A673 (cell line): ENCODE measurements around the gene H1-8. TPM values are rescaled to one million over a fixed set of nuclear protein-coding genes. Genes with fewer than 3 reads are reported as not detected.

Source experiments
- BruUV-seq: library from RNA; stranded (reverse); fragments of 400-500 nt; replicated peaks from 2 replicates; lab custom pipeline; 2021; lab: Mats Ljungman, UMichigan
- CTCF ChIA-PET: fragments of 300-600 bp; sonication (Branson Sonifier 250); formaldehyde crosslinking; loops from one replicate; lab custom pipeline; 2022; ENCODE audit warnings: antibody characterized with exemption; lab: Charles Lee
- POLR2A ChIA-PET: fragments of 300-600 bp; sonication (Branson Sonifier 250); formaldehyde crosslinking; loops from one replicate; lab custom pipeline; 2022; ENCODE audit warnings: antibody characterized with exemption; ENCODE audit not compliant: low non-redundant PET; lab: Charles Lee
- DNase-seq: peaks from one replicate; pipeline ENCODE4 v3.0.0-alpha.2; 2015; ENCODE audit warnings: low spot score
- H3K27ac ChIP-seq: fragments of 200-600 bp; sonication (generic); 2 replicates; pipeline ENCODE4 v1.5.1; 2016; ENCODE audit warnings: mixed run types, low read depth, mild to moderate bottlenecking, mixed read lengths, antibody characterized with exemption, low read length; ENCODE audit not compliant: poor library complexity, severe bottlenecking
- H3K27me3 ChIP-seq: fragments of 200-600 bp; sonication (generic); replicated peaks from 2 replicates; pipeline ENCODE4 v1.6.1; 2017; ENCODE audit warnings: mixed run types, low read depth, mild to moderate bottlenecking, mixed read lengths, antibody characterized with exemption, low read length; ENCODE audit not compliant: insufficient read depth, poor library complexity
- H3K36me3 ChIP-seq: fragments of 200-600 bp; sonication (generic); 2 replicates; pipeline ENCODE4 v1.6.1; 2016; ENCODE audit warnings: mixed run types, mild to moderate bottlenecking, mixed read lengths, antibody characterized with exemption, low read length; ENCODE audit not compliant: insufficient read depth, poor library complexity, severe bottlenecking
- H3K4me1 ChIP-seq: fragments of 200-600 bp; sonication (generic); 2 replicates; pipeline ENCODE4 v1.6.1; 2017; ENCODE audit warnings: mixed run types, mild to moderate bottlenecking, mixed read lengths, antibody characterized with exemption, low read length; ENCODE audit not compliant: insufficient read depth, poor library complexity, severe bottlenecking
- H3K4me3 ChIP-seq: fragments of 200-600 bp; sonication (generic); 2 replicates; pipeline ENCODE4 v1.5.1; 2016; ENCODE audit warnings: low read depth, mixed run types, mild to moderate bottlenecking, mixed read lengths, low read length; ENCODE audit not compliant: poor library complexity, severe bottlenecking
- H3K9me3 ChIP-seq: fragments of 200-600 bp; sonication (generic); 2 replicates; pipeline ENCODE4 v1.6.1; 2016; ENCODE audit warnings: mixed run types, low read depth, mild to moderate bottlenecking, mixed read lengths, antibody characterized with exemption, low read length; ENCODE audit not compliant: poor library complexity, severe bottlenecking
- CTCF ChIP-seq: fragments of 300-800, 200-600 bp; sonication (generic); conservative IDR thresholded peaks from 2 replicates; pipeline ENCODE4 v1.5.1; 2017; ENCODE audit warnings: low read depth, mild to moderate bottlenecking, antibody characterized with exemption, low read length, moderate library complexity, mixed read lengths
- EZH2 ChIP-seq: fragments of 200-600 bp; sonication (generic); IDR thresholded peaks from 2 replicates; pipeline ENCODE4 v1.6.1; 2017; ENCODE audit warnings: borderline replicate concordance, low read depth, mild to moderate bottlenecking, mixed read lengths, antibody characterized with exemption, low read length; ENCODE audit not compliant: poor library complexity, severe bottlenecking
- intact Hi-C: fragments of 100-400 bp; cut with micrococcal nuclease; formaldehyde crosslinking; loops from one replicate; pipeline ENCODE4 v1.10.0; 2022; ENCODE audit not compliant: unreplicated experiment
- total RNA-seq: library from RNA; stranded (reverse); gene quantifications from 2 replicates; pipeline ENCODE4 v1.2.3, GENCODE V29; 2021

Gene H1-8
- total RNA-seq, 1 experiment from 2014 or later: not detected

DNA sequence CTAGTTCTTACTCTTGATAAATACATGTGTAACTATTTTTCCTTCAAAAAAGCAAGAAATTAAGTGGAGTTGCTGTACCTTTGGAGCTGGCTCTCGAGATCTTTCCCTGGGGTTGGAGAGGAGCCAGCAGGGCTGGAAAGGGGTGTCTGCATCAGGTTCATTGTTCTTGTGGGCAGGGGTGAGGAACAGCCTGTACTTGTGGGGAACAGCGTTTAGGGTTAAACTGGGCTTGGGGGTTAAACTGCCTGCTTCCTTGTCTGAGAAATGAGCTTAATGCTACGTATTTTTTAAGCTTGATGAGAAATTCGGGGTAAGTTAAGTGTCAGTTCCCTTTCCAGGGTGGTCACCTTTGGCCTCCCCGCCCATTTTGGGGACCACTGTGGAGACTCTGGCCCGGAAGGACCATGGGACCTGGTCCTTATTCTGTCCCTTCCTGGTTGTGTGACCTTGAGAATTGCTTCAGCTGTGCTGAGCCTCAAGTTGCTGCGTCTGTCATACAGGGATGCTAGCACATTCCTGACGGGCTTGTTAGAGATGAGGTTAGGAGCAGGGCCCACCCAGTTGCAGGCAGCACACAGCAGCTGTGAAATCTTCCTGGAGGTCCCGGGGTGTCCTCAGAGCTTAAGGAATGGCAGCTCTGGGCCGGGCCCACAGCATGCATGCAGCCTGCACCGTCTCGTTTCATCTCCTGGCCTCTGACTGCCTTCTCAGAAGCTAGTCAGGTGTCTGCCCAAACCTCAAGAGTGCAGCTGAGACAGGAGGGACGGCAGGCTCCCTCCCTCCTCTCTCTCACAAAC lies 11.6 kb downstream of the H1-8 start:
- Histone ChIP-seq H3K4me1 (peaks cover 8% of the 10 kb centered on the region), H3K4me3 (no peak overlapping the region), H3K36me3 (no peaks in the 10 kb centered on the region), H3K27ac (no peak overlapping the region), H3K9me3 (no peaks in the 10 kb centered on the region), H3K27me3 (no peaks in the 10 kb centered on the region)
- no peak for TF ChIP-seq EZH2
- TF ChIP-seq CTCF: no peak
- intact Hi-C loops: no loop called here
- POLR2A ChIA-PET: interaction anchor here (0.5 to 0.6 kb wide), 2 partner anchors 19 to 1498 kb away, joined by 3 to 7 read pairs; no protein-coding TSS in a partner anchor
- no peak for DNase-seq
- CTCF ChIA-PET: no interaction called here
- no TSS peak for BruUV-seq

GRCh38 chr3:129555153-129555550 lies 12.2 kb downstream of the H1-8 start:
- peaks cover 9% of the 10 kb centered on the region for H3K4me1 ChIP-seq
- TF ChIP-seq CTCF (no peak), EZH2 (no peak)
- no peaks in the 10 kb centered on the region for H3K9me3 ChIP-seq
- TSS peak; percentile 40 for BruUV-seq
- intact Hi-C loops: no loop called here
- H3K4me3 ChIP-seq: no peak overlapping the region
- ChIA-PET CTCF (no interaction called here), POLR2A (interaction anchor here (0.5 kb wide), 1 partner anchor 1497 kb away, joined by 3 read pairs; no protein-coding TSS in a partner anchor)
- DNase-seq: no peak
- no peaks in the 10 kb centered on the region for H3K27me3 ChIP-seq
- H3K36me3 ChIP-seq: no peaks in the 10 kb centered on the region
- no peak overlapping the region for H3K27ac ChIP-seq

- DNase-seq: no peak
- Histone ChIP-seq H3K9me3 (no peaks in the 10 kb centered on the region), H3K4me3 (no peak overlapping the region), H3K4me1 (peaks cover 16% of the 10 kb centered on the region), H3K36me3 (no peaks in the 10 kb centered on the region), H3K27ac (no peak overlapping the region), H3K27me3 (no peaks in the 10 kb centered on the region)
- intact Hi-C loops: no loop called here
- CTCF ChIA-PET: no interaction called here
- no TSS peak for BruUV-seq
- TF ChIP-seq EZH2 (no peak), CTCF (no peak)
- POLR2A ChIA-PET: interaction anchor here (0.5 kb wide), 1 partner anchor 1497 kb away, joined by 3 read pairs; no protein-coding TSS in a partner anchor
Measured at GRCh38 chr3:129555616-129556357, 12.8 kb downstream of the H1-8 start.
